Glutamatergic neuron (in vitro differentiated cells): ENCODE data around the gene ADAMTS17. TPM values are rescaled to one million over a fixed set of nuclear protein-coding genes. Genes with fewer than 3 reads are reported as not detected.

Experiments used
- DNase-seq: peaks from one replicate; pipeline ENCODE4 v3.0.0; 2022
- H3K27ac Mint-ChIP-seq: one replicate; pipeline ENCODE4 v1.8.0; 2020; ENCODE audit warnings: mild to moderate bottlenecking, mixed read lengths, inconsistent platforms; ENCODE audit not compliant: unreplicated experiment
- H3K27me3 Mint-ChIP-seq: one replicate; pipeline ENCODE4 v1.8.0; 2020; ENCODE audit warnings: mild to moderate bottlenecking, moderate library complexity, mixed read lengths, inconsistent platforms; ENCODE audit not compliant: unreplicated experiment
- H3K36me3 Mint-ChIP-seq: one replicate; pipeline ENCODE4 v1.8.0; 2020; ENCODE audit warnings: mild to moderate bottlenecking, mixed read lengths, inconsistent platforms; ENCODE audit not compliant: unreplicated experiment
- H3K4me1 Mint-ChIP-seq: one replicate; pipeline ENCODE4 v1.8.0; 2020; ENCODE audit warnings: mild to moderate bottlenecking, low read depth, mixed read lengths, inconsistent platforms; ENCODE audit not compliant: unreplicated experiment
- H3K4me3 Mint-ChIP-seq: one replicate; pipeline ENCODE4 v1.8.0; 2020; ENCODE audit warnings: mild to moderate bottlenecking, mixed read lengths, inconsistent platforms; ENCODE audit not compliant: unreplicated experiment
- H3K9me3 Mint-ChIP-seq: one replicate; pipeline ENCODE4 v1.8.0; 2020; ENCODE audit warnings: mild to moderate bottlenecking, moderate library complexity, mixed read lengths, inconsistent platforms; ENCODE audit not compliant: unreplicated experiment
- total RNA-seq: library from RNA; stranded (reverse); fragmentation: NEBNext Ultra II Directional; extraction: Animal tissue kit (Norgen Biotek cat#: 25700); gene quantifications from one replicate; pipeline ENCODE4 v1.2.1, GENCODE V29; 2021; ENCODE audit not compliant: unreplicated experiment
- TF ChIP-seq, protein P1 (sequence below): fragments of 200-600 bp; sonication (generic); IDR thresholded peaks from one replicate; pipeline ENCODE4 v1.5.0; 2021; ENCODE audit not compliant: partially characterized antibody, unreplicated experiment

Gene ADAMTS17
- total RNA-seq, 1 donor from 2014 or later: 6.8 TPM

DNA sequence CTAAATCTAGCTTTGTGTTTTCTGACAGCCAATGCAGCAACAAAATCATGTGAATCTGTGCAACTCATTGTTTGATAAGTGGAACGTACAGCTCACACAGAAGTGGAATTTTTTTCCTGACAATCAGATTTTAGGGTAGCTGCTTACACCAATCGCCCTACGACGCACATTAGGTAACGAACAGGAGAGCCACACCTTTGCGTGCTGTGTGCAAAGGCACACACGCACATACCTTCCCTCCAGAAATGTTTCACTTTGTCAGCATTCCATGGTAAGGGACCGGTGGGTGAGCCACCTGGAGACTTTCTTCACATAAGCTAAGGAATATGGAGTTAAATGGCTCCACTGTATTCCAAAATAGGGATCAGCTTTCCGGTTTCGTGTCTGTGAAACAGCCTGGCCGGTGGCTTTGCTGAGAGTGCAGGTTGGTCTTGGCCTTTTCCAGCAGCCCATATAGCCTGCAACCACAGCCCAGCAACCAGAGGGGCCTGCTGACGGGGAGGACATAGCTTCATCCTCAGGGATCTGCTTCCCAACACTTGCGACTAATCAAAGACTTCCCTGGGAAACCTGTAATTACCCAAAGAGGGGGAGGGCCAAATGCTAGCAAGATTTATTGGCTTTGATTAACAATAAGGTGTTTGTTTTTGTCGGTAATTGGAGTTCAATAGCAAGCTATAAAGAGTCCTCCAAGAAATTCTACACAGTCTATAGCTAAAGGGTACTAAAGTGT, 145.3 kb downstream of the ADAMTS17 start:
- Mint-ChIP-seq H3K4me3 (no peak overlapping the region), H3K36me3 (no peaks in the 10 kb centered on the region), H3K27ac (no peak overlapping the region), H3K9me3 (peaks cover 10% of the 10 kb centered on the region), H3K27me3 (peaks cover 1% of the 10 kb centered on the region), H3K4me1 (peaks cover 21% of the 10 kb centered on the region)
- TF ChIP-seq, protein P1, sequence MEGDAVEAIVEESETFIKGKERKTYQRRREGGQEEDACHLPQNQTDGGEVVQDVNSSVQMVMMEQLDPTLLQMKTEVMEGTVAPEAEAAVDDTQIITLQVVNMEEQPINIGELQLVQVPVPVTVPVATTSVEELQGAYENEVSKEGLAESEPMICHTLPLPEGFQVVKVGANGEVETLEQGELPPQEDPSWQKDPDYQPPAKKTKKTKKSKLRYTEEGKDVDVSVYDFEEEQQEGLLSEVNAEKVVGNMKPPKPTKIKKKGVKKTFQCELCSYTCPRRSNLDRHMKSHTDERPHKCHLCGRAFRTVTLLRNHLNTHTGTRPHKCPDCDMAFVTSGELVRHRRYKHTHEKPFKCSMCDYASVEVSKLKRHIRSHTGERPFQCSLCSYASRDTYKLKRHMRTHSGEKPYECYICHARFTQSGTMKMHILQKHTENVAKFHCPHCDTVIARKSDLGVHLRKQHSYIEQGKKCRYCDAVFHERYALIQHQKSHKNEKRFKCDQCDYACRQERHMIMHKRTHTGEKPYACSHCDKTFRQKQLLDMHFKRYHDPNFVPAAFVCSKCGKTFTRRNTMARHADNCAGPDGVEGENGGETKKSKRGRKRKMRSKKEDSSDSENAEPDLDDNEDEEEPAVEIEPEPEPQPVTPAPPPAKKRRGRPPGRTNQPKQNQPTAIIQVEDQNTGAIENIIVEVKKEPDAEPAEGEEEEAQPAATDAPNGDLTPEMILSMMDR: no peak
- DNase-seq: no peak

- peaks cover 23% of the 10 kb centered on the region for H3K4me1 Mint-ChIP-seq
These were observed 146.8 kb downstream of the ADAMTS17 start for GRCh38 chr15:100194996-100195395.

GRCh38 chr15:100193277-100193860, 148.4 kb downstream of the ADAMTS17 start:
- Mint-ChIP-seq H3K4me1 (peaks cover 28% of the 10 kb centered on the region), H3K27me3 (peaks cover 3% of the 10 kb centered on the region), H3K27ac (no peak overlapping the region), H3K4me3 (no peak overlapping the region), H3K36me3 (no peaks in the 10 kb centered on the region), H3K9me3 (peaks cover 2% of the 10 kb centered on the region)
- TF ChIP-seq, protein P1: no peak
- no peak for DNase-seq

More at GRCh38 chr15:100194996-100195395, 146.8 kb downstream of the ADAMTS17 start:
- H3K9me3 Mint-ChIP-seq: peaks cover 6% of the 10 kb centered on the region
- H3K27ac Mint-ChIP-seq: no peak overlapping the region
- DNase-seq: no peak
- H3K36me3 Mint-ChIP-seq: no peaks in the 10 kb centered on the region
- H3K4me3 Mint-ChIP-seq: no peak overlapping the region
- peaks cover 3% of the 10 kb centered on the region for H3K27me3 Mint-ChIP-seq
- TF ChIP-seq, protein P1: no peak

- Mint-ChIP-seq H3K9me3 (peaks cover 2% of the 10 kb centered on the region), H3K4me1 (peaks cover 28% of the 10 kb centered on the region), H3K27me3 (peaks cover 3% of the 10 kb centered on the region), H3K27ac (no peak overlapping the region), H3K4me3 (no peak overlapping the region), H3K36me3 (no peaks in the 10 kb centered on the region)
- no peak for DNase-seq
- TF ChIP-seq, protein P1: no peak
These were observed 149.4 kb downstream of the ADAMTS17 start for GRCh38 chr15:100192097-100193080.
